ENCODE results near the gene CCDC192.
"Not testable (repeated sequence)": the region's sequence is repeated elsewhere in the genome, so short reads cannot be mapped to it uniquely, and the experiment has no call there.

The CCDC192 gene

GRCh38 chr5:127813633-127814587, 110.7 kb downstream of the CCDC192 start:
- no peak for DNase-seq

DNA sequence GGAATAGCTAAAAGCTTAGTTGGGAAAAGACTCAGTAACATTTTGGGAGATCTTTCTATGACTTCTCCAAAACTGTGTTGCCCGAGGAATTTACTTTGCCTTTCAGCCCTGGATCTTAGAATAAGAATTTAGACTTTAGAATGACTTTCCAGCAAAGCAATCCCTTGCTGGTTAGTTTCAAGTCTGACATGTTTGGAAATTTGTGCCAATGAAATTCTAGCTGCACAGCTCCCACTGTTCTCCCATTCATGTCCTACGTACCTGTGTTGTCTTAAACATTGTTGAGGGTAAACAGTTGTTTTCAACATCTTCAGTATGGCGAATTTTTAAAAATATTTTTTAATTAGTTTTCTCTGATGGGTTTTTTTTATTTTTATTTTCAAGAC, 111.4 kb downstream of the CCDC192 start:
- DNase-seq = no peak

- DNase-seq = no peak
Observed at GRCh38 chr5:127820910-127821553, 117.8 kb downstream of the CCDC192 start.

DNA sequence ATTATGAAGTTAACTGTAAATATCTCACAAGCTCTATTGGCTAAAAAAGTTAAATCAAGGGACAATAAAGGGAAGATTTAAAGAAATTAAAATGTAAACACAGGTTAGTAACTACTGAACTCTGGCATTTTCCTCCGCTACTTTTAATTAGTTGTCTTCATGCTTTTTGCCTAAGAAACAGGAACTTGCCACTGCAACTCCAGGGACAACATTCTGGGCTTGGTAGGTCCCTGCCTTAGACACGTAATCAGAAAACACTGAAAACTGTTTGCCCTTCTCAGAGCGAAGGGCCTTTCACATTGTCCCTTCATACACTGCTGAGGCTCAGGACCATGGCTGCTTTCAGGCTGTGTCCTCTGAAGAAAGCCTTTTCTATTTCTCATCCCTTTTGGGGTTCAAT, 118.7 kb downstream of the CCDC192 start:
- no peak for DNase-seq

DNA sequence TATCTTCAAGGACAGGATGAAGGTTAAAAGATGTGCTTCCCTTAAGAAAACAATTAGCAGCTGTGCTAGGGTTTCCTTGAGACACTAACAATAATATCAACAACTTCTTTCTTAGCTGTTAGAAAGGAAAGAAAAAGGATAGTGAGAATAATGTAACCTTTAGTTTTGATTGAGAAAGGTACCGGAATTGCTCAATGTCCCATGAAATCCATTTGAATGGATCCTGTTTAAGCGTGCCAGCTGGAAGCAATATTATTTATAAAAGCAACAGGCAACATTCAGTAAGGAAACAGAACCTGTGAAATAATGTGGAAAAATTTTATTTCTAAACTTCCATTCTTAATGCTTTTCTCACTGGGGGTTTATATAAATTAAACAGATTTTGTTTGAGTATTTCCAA, 120.9 kb downstream of the CCDC192 start:
- no peak for DNase-seq

DNA sequence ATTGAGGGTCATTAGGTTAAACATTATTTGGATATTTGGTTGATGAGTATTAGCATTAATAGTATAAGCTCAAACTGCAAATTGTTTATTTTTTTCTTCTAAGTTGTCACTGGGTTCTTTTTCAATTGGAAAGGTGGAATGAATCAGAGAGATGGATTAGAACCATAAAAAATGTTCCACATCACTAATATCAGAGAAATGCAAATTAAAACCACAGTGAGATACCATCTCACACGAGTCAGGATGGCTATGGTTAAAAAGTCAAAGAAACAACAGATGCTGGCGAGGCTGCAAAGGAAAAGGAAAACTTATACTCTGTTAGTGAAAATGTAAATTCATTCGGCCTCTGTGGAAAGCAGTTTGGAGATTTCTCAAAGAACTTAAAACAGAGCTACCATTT, 122.8 kb downstream of the CCDC192 start:
- DNase-seq = peak; percentile 13

DNA sequence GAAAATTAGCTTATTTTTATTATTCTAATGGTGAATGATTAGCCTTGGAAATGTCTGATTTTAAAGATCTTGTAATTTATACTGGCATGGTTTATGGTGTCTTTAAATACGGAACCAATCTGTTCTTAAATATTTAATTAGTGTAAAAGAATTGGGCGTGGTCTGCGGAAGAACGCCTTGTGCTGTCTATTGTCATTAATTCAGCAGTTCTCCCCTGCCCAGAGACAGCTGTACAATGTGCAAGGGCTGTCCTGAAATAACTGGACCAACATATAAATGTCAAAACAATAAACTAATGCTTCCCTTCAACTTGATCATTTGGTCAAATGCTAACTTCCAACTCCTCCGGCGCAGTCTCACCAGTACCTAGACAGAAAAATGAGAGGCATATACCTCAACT, 124.3 kb downstream of the CCDC192 start:
- DNase-seq = no peak

DNA sequence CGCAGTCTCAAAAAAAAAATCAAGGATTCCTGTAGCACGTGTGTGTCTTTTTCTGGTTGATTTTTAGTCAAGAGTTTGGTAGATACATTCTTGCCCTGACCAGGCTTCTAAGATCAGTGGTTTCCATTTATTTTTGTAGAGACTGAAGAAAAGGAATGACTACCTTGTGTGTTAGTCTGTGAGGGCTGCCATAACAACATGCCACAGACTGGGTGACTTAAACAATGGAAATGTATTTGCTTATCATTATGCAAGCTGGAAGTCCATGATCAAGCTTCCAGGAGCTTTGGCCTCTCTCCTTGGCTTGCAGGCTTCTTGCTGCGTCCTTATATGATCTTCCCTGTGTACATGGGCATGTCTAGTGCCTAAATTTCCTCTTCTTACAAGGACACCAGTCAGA, 127.0 kb downstream of the CCDC192 start:
- DNase-seq = peak; percentile 36

DNA sequence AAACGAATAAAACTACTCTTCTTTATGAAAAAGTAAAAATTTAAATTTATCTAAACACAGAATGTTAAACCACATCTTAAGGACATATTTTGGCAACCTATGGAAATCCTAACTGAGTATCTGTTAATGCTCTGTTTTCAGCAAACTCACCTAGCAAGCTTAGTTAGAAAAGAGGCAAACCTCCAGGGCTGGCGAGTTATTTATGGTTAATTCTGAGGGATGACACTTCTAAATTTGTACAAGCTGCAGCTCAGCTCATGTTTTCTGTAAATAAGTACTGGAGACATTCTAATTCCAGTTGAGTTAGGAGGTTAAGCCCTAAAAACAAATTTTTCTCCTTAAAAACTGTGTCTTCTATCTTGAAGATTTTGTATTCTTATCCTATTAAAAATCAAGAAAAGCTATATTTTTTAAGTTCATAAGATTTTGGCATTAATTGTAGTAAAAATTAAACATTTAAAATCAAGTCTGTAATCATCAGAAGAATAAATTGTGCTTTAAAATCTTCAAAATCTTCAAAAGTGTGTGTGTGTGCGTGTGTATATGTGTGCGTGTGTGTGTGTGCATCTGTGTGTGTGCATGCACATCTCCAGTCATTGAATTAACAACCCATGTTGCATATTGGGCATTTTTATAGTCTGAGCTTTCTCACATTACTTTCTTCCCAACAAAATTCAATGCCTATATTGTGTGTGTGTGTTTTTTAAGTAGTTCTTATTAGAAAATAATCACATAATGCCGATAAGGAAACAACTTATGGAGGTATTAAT, 127.8 kb downstream of the CCDC192 start:
- no peak for DNase-seq

- no peak for DNase-seq
Observed at GRCh38 chr5:127832067-127832466, 128.9 kb downstream of the CCDC192 start.

DNA sequence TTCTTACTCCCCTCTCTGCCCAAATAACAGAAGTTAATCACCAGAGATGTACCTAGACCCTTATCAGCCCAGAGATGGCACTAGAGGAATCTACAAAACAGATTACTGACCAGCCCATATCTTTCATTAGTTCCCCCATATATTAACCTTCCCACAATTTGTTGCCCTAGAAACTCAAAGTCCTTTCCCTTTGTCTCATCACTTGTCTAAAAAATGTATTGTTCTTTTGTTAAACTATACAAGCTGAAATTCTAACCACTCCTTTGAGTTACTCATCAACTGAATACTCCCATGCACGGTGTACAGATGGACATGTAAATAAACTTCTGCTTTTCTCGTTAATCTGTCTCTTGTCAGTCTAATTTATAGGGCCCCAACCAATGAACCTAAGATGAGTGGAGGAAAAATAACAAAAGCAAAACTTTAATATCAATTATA, 130.9 kb downstream of the CCDC192 start:
- DNase-seq = no peak

GRCh38 chr5:127834554-127834953, 131.4 kb downstream of the CCDC192 start:
- no peak for DNase-seq

DNA sequence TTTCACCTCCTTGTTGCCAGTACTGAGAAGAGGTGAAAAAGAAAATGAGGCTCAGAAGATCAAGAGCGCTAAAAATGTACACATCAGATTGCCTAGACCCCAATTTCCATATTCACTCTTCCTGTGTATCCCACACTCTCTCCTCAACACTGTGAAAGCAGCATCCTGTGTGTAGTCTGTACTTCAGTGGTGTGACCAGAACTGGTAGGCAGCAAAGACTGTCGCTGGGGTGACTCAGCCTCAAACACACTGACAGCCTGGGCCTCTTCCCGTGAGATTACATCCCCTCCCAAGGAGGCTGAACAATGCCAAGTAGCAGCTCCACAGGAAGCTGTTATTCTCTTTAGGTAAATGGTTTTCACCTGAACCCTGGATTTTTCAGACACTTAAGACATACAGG, 135.5 kb downstream of the CCDC192 start:
- no peak for DNase-seq

DNA sequence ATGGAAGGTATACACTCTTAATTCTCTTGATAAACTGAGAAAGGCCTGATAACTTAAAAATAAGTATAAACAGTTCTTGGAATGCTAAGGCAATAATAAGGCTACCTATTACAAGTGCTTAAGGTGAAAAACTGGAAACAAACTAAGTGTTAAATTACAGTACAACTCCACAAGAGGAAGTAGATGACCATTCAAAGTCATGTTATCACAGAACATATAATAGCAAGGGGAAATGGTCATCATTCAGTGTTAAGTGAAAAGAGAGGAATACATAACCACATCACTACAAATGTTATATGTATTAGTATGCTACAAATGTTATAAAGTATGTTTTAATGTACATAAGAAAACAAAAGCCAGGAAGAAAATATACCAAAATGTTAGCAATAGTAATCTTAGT, 135.9 kb downstream of the CCDC192 start:
- DNase-seq = no peak

GRCh38 chr5:127839496-127840197, 136.5 kb downstream of the CCDC192 start:
- DNase-seq = no peak

DNA sequence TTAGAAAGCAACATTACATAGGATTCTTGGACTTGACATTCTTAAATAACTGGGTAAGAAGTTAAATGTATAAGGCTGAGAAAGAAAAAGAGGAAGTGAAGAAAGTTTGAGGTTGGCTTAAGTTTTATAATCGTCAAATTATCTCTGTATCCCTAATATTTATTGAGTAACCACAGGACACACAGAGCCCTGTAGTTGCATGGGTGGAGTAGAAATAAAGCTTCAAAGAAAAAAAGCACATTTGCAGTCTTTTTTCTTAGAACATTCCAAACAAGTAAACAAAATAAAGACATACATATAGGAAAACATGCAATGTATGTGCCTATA, 137.0 kb downstream of the CCDC192 start:
- DNase-seq = no peak

GRCh38 chr5:127840809-127841208, 137.6 kb downstream of the CCDC192 start:
- no peak for DNase-seq

DNA sequence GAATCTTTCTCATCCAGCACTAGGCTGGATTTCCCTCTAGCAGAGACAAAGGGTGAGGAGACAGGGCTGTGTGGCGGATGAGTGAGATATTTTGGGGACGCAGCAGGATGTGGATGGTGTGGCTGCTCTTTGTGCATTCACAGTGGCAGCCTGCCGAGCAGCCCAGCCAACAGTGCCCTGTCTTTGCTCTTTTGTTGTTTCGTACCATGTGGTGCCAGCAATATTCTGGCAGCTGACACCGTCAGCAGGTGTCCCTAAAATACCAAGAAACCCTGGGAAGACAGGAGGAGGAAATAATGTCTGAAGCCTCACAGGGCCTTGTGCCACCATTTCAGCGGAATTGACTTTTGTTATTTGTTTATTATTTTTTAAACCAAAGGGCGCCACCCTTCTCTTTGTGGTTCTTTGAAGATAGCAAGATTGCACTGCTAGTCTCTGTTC, 141.4 kb downstream of the CCDC192 start:
- DNase-seq = no peak

- DNase-seq = no peak
Observed at GRCh38 chr5:127846884-127847283, 143.7 kb downstream of the CCDC192 start.

GRCh38 chr5:127847641-127848040, 144.4 kb downstream of the CCDC192 start:
- not testable (repeated sequence) for DNase-seq

DNA sequence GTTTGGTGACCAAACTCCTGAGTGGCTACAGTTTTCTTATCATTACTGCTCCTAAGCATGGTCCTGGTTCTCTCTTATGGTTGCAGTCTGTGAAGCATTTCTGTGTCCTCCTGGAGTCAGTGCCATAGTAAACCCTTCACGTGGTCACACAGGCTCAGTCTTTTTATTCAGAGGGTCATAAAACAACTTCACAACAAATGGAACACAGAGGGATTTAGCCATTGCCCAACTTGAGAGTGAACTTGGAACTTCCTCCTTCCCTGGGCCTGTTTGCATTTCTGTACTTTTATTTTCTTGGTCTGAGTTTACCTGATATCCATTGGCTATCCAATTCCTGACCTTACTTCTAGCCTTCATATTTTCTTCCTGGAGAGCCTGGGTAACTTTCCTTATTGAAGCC, 144.9 kb downstream of the CCDC192 start:
- DNase-seq = no peak

DNA sequence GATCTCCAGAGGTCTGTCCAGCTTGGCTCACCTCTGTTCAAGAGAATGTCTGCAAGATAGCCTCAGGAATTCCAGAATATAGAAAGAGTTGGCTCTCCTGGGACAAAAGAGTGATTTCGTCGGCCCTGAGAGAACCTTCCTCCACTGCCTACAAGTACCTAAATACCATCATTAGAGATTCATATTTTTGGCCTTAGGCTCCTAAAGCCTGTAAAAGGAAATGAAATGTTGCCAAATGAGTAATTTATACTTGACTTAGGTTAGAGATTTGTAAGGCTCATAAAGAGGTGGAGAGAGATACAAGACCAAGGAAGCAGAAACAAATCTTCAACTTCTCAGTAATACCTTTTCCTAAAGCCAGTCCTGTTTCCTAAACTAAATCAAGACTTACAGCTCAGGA, 146.2 kb downstream of the CCDC192 start:
- no peak for DNase-seq

DNA sequence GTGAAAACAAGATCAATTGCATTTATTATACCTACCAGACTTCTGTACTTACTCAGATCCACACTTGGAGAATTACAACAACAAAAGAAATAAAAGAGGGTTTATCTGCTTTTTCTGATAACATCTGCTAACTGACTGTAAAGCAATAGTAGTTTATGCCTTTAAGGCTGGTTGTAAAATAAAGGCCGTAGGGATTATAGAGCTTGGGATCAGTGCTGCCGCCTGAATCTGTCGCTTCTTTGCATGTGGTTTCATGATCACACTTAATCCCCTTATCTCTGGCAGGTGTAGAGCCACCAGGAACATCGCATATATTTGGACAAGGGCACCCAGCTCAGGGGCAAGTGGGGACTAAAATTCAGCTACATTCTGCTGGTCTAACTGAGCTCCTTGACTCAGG, 146.7 kb downstream of the CCDC192 start:
- DNase-seq = peak; percentile 62

All from NCI-H526 treated with DMSO at 0.1 percent for 48 hours (cell line).